K562 (cell line): Measurements from ENCODE around the gene LPCAT1. TPM values are rescaled to one million over a fixed set of nuclear protein-coding genes. Genes with fewer than 3 reads are reported as not detected.

Experiments used
- ATAC-seq: fragments of 200-7000 bp; cut with Tn5 transposase; 3 replicates; pipeline ENCODE4 v1.9.1; 2020; ENCODE audit warnings: moderate library complexity
- BruUV-seq: library from RNA; stranded (reverse); fragments of 400-500 nt; replicated peaks from 2 replicates; lab custom pipeline; 2021; lab: Mats Ljungman, UMichigan
- CTCF ChIA-PET: fragments of 300-600 bp; formaldehyde crosslinking; extraction: SDS; loops from one replicate; lab custom pipeline; 2021; ENCODE audit warnings: low intra/inter-chr PET ratio; lab: Yijun Ruan, JAX
- POLR2A ChIA-PET: fragments of 300-600, 350-650 bp; sonication (Branson Sonifier 250); formaldehyde crosslinking; extraction: SDS; loops from one replicate; lab custom pipeline; 2021; ENCODE audit warnings: antibody characterized with exemption, inconsistent platforms; lab: Yijun Ruan, JAX
- DNase-seq, 4 experiments: peaks; one replicate each; pipeline versions ENCODE4 v3.0.0 to v3.0.0-alpha.2; 2011 to 2018; ENCODE audit warnings: low spot score in 3 of 4, mixed read lengths in 3 of 4; ENCODE audit errors: extremely low read depth in 1 of 4
- FAIRE-seq: peaks from 2 replicates; lab custom pipeline; 2011; peaks lifted over from hg19 to GRCh38; lab: Jason Lieb, UNC
- H2AFZ ChIP-seq: 2 replicates; pipeline ENCODE4 v1.6.0; 2011; ENCODE audit warnings: low read depth, low read length, control low read depth, inconsistent platforms
- H3K27ac ChIP-seq: fragments of 200-600 bp; 3 replicates; pipeline ENCODE4 v1.8.0; 2011; ENCODE audit warnings: low read depth, mild to moderate bottlenecking, control low read depth, inconsistent platforms, low read length, moderate library complexity, mixed read lengths; ENCODE audit errors: extremely low read depth
- H3K27me3 ChIP-seq, 2 experiments: fragments of 300-600 bp in 1 of 2; 2 replicates in 1 of 2; 3 replicates in 1 of 2; pipeline versions ENCODE4 v1.6.0 to v1.8.0; 2011; ENCODE audit warnings: inconsistent platforms in 2 of 2, low read length in 2 of 2, mild to moderate bottlenecking in 1 of 2, mixed read lengths in 1 of 2, moderate library complexity in 1 of 2; ENCODE audit not compliant: control insufficient read depth in 2 of 2, insufficient read depth in 2 of 2
- H3K36me3 ChIP-seq: fragments of 300-600 bp; 3 replicates; pipeline ENCODE4 v1.8.0; 2011; ENCODE audit warnings: mild to moderate bottlenecking, low read length, inconsistent platforms; ENCODE audit not compliant: control insufficient read depth, insufficient read depth
- H3K4me1 ChIP-seq, 2 experiments: fragments of 200-600 bp in 1 of 2; replicated peaks in 1 of 2; 2 replicates in 1 of 2; 3 replicates in 1 of 2; pipeline versions ENCODE4 v1.5.1 to v1.8.0; 2011; ENCODE audit warnings: inconsistent platforms in 2 of 2, low read length in 2 of 2, mild to moderate bottlenecking in 1 of 2, mixed read lengths in 1 of 2, moderate library complexity in 1 of 2; ENCODE audit not compliant: control insufficient read depth in 2 of 2, insufficient read depth in 2 of 2
- H3K4me2 ChIP-seq: 2 replicates; pipeline ENCODE4 v1.6.1; 2011; ENCODE audit warnings: low read length, control low read depth, inconsistent platforms, mixed read lengths; ENCODE audit not compliant: insufficient read depth
- H3K4me3 ChIP-seq: fragments of 200-600 bp; sonication (generic), shearing (Covaris generic); 2 replicates; pipeline ENCODE4 v1.5.1; 2016; ENCODE audit warnings: control low read depth, inconsistent platforms
- H3K79me2 ChIP-seq: fragments of 200-600 bp; 3 replicates; pipeline ENCODE4 v1.8.0; 2011; ENCODE audit warnings: low read length, inconsistent platforms; ENCODE audit not compliant: control insufficient read depth, insufficient read depth
- H3K9ac ChIP-seq, 2 experiments: 2 replicates each; pipeline versions ENCODE4 v1.6.0 to v1.6.1; 2011; ENCODE audit warnings: low read depth in 2 of 2, low read length in 2 of 2, control low read depth in 1 of 2, inconsistent platforms in 1 of 2, mild to moderate bottlenecking in 1 of 2, mixed read lengths in 1 of 2; ENCODE audit not compliant: insufficient read depth in 1 of 2
- H3K9me1 ChIP-seq: one replicate; pipeline ENCODE4 v1.6.0; 2011; ENCODE audit warnings: inconsistent platforms, mild to moderate bottlenecking, low read length, moderate library complexity; ENCODE audit not compliant: control insufficient read depth, insufficient read depth
- H3K9me3 ChIP-seq: replicated peaks from 2 replicates; pipeline ENCODE4 v1.5.1; 2011; ENCODE audit warnings: low read depth, low read length, inconsistent platforms; ENCODE audit not compliant: control insufficient read depth, insufficient read depth
- H4K20me1 ChIP-seq: replicated peaks from 2 replicates; pipeline ENCODE4 v1.6.1; 2011; ENCODE audit warnings: low read length, inconsistent platforms, mixed read lengths; ENCODE audit not compliant: control insufficient read depth, insufficient read depth
- C11orf30 ChIP-seq: fragments of 450-650 bp; IDR thresholded peaks from 2 replicates; pipeline ENCODE4 v1.6.1; 2016; ENCODE audit warnings: low read depth, mild to moderate bottlenecking
- CREB3L1 ChIP-seq: fragments of 450-650 bp; IDR thresholded peaks from 2 replicates; pipeline ENCODE4 v1.6.1; 2014; ENCODE audit warnings: low read depth, mild to moderate bottlenecking, moderate library complexity, borderline replicate concordance
- FOXP4 ChIP-seq: sonication (generic); formaldehyde crosslinking; IDR thresholded peaks from 2 replicates; pipeline ENCODE4 v1.8.0; 2022; ENCODE audit warnings: mild to moderate bottlenecking, missing genetic modification reagents, borderline replicate concordance
- NR2C1 ChIP-seq, 2 experiments: fragments of 450-650 bp; IDR thresholded peaks; 2 replicates each; pipeline ENCODE4 v1.6.1; 2017; ENCODE audit warnings: mild to moderate bottlenecking in 2 of 2, antibody characterized with exemption in 1 of 2, inconsistent platforms in 1 of 2, missing compliant biosample characterization in 1 of 2, missing genetic modification characterization in 1 of 2
- SIRT6 ChIP-seq: IDR thresholded peaks from one replicate; pipeline ENCODE4 v1.6.1; 2012; ENCODE audit warnings: low read depth, mild to moderate bottlenecking, control low read depth, inconsistent platforms, low read length, moderate library complexity
- SNIP1 ChIP-seq: fragments of 450-650 bp; IDR thresholded peaks from 2 replicates; pipeline ENCODE4 v1.7.1; 2017; ENCODE audit warnings: low read depth, mild to moderate bottlenecking
- TRIM25 ChIP-seq: fragments of 450-650 bp; IDR thresholded peaks from 2 replicates; pipeline ENCODE4 v1.7.0; 2016; ENCODE audit warnings: borderline replicate concordance
- ZNF316 ChIP-seq: fragments of 450-650 bp; IDR thresholded peaks from 2 replicates; pipeline ENCODE4 v1.6.1; 2016
- WGBS: fragments of 100-300 bp; shearing (Covaris generic); methylation state at CpG from one replicate; pipeline ENCODE4 v1.1.6; 2016; ENCODE audit warnings: low coverage, mixed read lengths; ENCODE audit not compliant: insufficient coverage; ENCODE audit errors: missing lambda C conversion rate; 5-methylcytosine and 5-hydroxymethylcytosine counted together
- in situ Hi-C: fragments of 300-500 bp; cut with MboI; formaldehyde crosslinking; loops from 4 replicates; pipeline ENCODE4 v1.15.0; 2018; ENCODE audit warnings: inconsistent platforms, mixed read lengths
- intact Hi-C: fragments of 100-400 bp; cut with micrococcal nuclease; formaldehyde crosslinking; loops from 2 replicates; pipeline ENCODE4 v1.14.2; 2022
- polyA plus RNA-seq, 8 experiments: library from polyadenylated mRNA; depleted of rRNA in 4 of 8; stranded (reverse) in 5 of 8; unstranded in 3 of 8; fragments of >200 nt; fragmentation: Nextera tagmentation in 2 of 8; fragmentation: Illumina TruSeq in 1 of 8; extraction: Ambion mirVana in 2 of 8; extraction: Trizol in 1 of 8; gene quantifications; 2 replicates each; pipeline versions ENCODE4 v1.2.1 to v1.2.3, GENCODE V29; 2011 to 2014; ENCODE audit warnings: inconsistent platforms in 1 of 8, missing spikeins in 1 of 8
- total RNA-seq, 7 experiments: library from RNA; depleted of rRNA in 6 of 7; stranded (reverse); fragments of >200 nt in 6 of 7; fragmentation: Illumina TruSeq in 2 of 7; extraction: Trizol in 2 of 7; gene quantifications; 2 replicates each; pipeline versions ENCODE4 v1.2.1 to v1.2.3, GENCODE V29; 2011 to 2021; ENCODE audit warnings: low replicate concordance in 1 of 7
- TF ChIP-seq, protein P1 (sequence below): fragments of 450-650 bp; conservative IDR thresholded peaks from 2 replicates; pipeline ENCODE4 v1.6.1; 2016; ENCODE audit warnings: missing genetic modification characterization, low read depth, mild to moderate bottlenecking, missing compliant biosample characterization, moderate library complexity

Gene LPCAT1
- total and polyA plus RNA-seq, 9 of the 15 experiments (the other 6 are each of a cell fraction or from before 2014, with no cell fraction given), result 0.14 to 18.4 (median 13.9) TPM

DNA sequence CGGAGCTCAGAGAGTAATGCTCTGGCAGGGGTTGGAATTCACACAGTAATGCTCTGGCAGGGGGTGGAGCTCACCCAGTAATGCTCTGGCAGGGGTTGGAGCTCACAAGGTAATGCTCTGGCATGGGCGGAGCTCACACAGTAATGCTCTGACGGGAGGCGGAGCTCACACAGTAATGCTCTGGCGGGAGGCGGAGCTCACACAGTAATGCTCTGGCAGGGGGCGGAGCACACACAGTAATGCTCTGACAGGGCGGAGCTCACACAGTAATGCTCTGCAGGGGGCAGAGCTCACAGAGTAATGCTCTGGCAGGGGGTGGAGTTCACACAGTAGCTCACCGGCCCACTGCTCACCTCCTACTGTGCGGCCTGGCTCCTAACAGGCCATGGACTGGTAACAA, 47.2 kb upstream of the LPCAT1 start (continued):
- TF ChIP-seq SNIP1 (no peak), SIRT6 (no peak), CREB3L1 (no peak)
- TF ChIP-seq, protein P1, sequence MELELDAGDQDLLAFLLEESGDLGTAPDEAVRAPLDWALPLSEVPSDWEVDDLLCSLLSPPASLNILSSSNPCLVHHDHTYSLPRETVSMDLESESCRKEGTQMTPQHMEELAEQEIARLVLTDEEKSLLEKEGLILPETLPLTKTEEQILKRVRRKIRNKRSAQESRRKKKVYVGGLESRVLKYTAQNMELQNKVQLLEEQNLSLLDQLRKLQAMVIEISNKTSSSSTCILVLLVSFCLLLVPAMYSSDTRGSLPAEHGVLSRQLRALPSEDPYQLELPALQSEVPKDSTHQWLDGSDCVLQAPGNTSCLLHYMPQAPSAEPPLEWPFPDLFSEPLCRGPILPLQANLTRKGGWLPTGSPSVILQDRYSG, result no peak

GRCh38 chr5:1568201-1568979, 44.6 kb upstream of the LPCAT1 start:
- 0 out of 2 replicates have a peak, but pooled peaks cover 4% of the 10 kb centered on the region for H3K9me3 ChIP-seq
- FAIRE-seq, result no peak

More at GRCh38 chr5:1568201-1568979, 44.6 kb upstream of the LPCAT1 start:
- Histone ChIP-seq H4K20me1 (no peaks in the 10 kb centered on the region; the same call in 1 of the 2 replicates), H3K79me2 (no peaks in the 10 kb centered on the region), H3K36me3 (peaks cover 7% of the 10 kb centered on the region; the same call in 1 of the 3 replicates), H3K4me3 (no peak overlapping the region)
- no peak for DNase-seq
- CTCF ChIA-PET, result no interaction called here
- TF ChIP-seq ZNF316, result peak; percentile 55; the same call in 1 of the 2 replicates
- no peak for TF ChIP-seq TRIM25
- no peak for TF ChIP-seq FOXP4 (CRISPR knock-in tag)
- peak; percentile 41; the same call in 1 of the 2 replicates for TF ChIP-seq C11orf30
- TF ChIP-seq NR2C1 (IDR thresholded peaks at IDR 0.05), result no peak
- TF ChIP-seq NR2C1 (tag; IDR thresholded peaks at IDR 0.05), result 0 out of 2 replicates have a peak, but pooled peaks have one; percentile 20
- TF ChIP-seq, all 486 proteins: peak for 3
- intact Hi-C loops (no loop called here), in situ Hi-C loops (loop anchor here (5.0 kb wide), 1 partner anchor 1306 kb away; no protein-coding TSS in a partner anchor)
- no peak overlapping the region for H2AFZ ChIP-seq
- no peak for ATAC-seq
- no peaks in the 10 kb centered on the region for H3K9me1 ChIP-seq
- WGBS, result 32% methylated on average over 12 of the region's 12 CpGs
- no peak overlapping the region for H3K4me2 ChIP-seq
- peaks cover 0 to 13% of the 10 kb centered on the region in 2 experiments; a peak in 2 of 5 replicates for H3K4me1 ChIP-seq
- POLR2A ChIA-PET, result no interaction called here
- no peak overlapping the region for H3K9ac ChIP-seq
- BruUV-seq, result TSS peak; percentile 29
- peaks cover 11 to 32% of the 10 kb centered on the region in 2 experiments; a peak in 4 of 5 replicates for H3K27me3 ChIP-seq
- no peak overlapping the region for H3K27ac ChIP-seq
